ENCODE measurements around the gene SLC22A23. TPM values are rescaled to one million over a fixed set of nuclear protein-coding genes. Genes with fewer than 3 reads are reported as not detected.
"Not testable (repeated sequence)": the region's sequence is repeated elsewhere in the genome, so short reads cannot be mapped to it uniquely, and the experiment has no call there.

Gene SLC22A23
- total RNA-seq, 3 donors from 2014 or later, result 61.5 to 160 (median 74.7) TPM

- peak; percentile 92 for ATAC-seq
- peak; percentile 95 for TF ChIP-seq CTCF (IDR thresholded peaks at IDR 0.05)
- Histone ChIP-seq H3K36me3 (ENCODE audit: low read depth) (no peaks in the 10 kb centered on the region), H3K4me1 (ENCODE audit: low read depth) (no peaks in the 10 kb centered on the region), H3K4me3 (no peak overlapping the region), H3K9me3 (no peaks in the 10 kb centered on the region)
- intact Hi-C loops (cut with DNase I, micrococcal nuclease), result loop anchor here (5.0 to 10.0 kb wide), 2 partner anchors 124 to 127 kb away; no protein-coding TSS in a partner anchor
- peak; percentile 80 to 92 (median 89) for DNase-seq
These were observed 205.2 kb downstream of the SLC22A23 start for GRCh38 chr6:3251462-3252314.

GRCh38 chr6:3250231-3250675, 206.6 kb downstream of the SLC22A23 start:
- no peak for TF ChIP-seq CTCF (IDR thresholded peaks at IDR 0.05)
- DNase-seq (no peak), ATAC-seq (no peak)
- intact Hi-C loops (cut with DNase I, micrococcal nuclease), result loop anchor here (5.0 to 10.0 kb wide), 2 partner anchors 123 to 125 kb away; no protein-coding TSS in a partner anchor
- Histone ChIP-seq H3K4me3 (no peak overlapping the region), H3K4me1 (ENCODE audit: low read depth) (no peaks in the 10 kb centered on the region), H3K36me3 (ENCODE audit: low read depth) (no peaks in the 10 kb centered on the region), H3K9me3 (no peaks in the 10 kb centered on the region)

- no peaks in the 10 kb centered on the region for H3K9me3 ChIP-seq
- H3K4me1 ChIP-seq (ENCODE audit: low read depth), result no peaks in the 10 kb centered on the region
- no peak for ATAC-seq
- no peak overlapping the region for H3K4me3 ChIP-seq
- H3K36me3 ChIP-seq (ENCODE audit: low read depth), result no peaks in the 10 kb centered on the region
- TF ChIP-seq CTCF (IDR thresholded peaks at IDR 0.05), result no peak
- no peak for DNase-seq
- intact Hi-C loops (cut with DNase I, micrococcal nuclease), result loop anchor here (5.0 to 10.0 kb wide), 2 partner anchors 123 to 125 kb away; no protein-coding TSS in a partner anchor
These were observed 207.0 kb downstream of the SLC22A23 start for GRCh38 chr6:3249821-3250220.

GRCh38 chr6:3247255-3248146, 209.3 kb downstream of the SLC22A23 start:
- no peak for TF ChIP-seq CTCF (IDR thresholded peaks at IDR 0.05)
- no peaks in the 10 kb centered on the region for H3K4me1 ChIP-seq (ENCODE audit: low read depth)
- no peaks in the 10 kb centered on the region for H3K9me3 ChIP-seq
- H3K36me3 ChIP-seq (ENCODE audit: low read depth), result no peaks in the 10 kb centered on the region
- ATAC-seq (peak; percentile 73), DNase-seq (peak; percentile 56 to 72 (median 67))
- no peak overlapping the region for H3K4me3 ChIP-seq
- intact Hi-C loops (cut with DNase I, micrococcal nuclease), result no loop called here

- Histone ChIP-seq H3K9me3 (no peaks in the 10 kb centered on the region), H3K4me3 (no peak overlapping the region), H3K36me3 (ENCODE audit: low read depth) (no peaks in the 10 kb centered on the region), H3K4me1 (ENCODE audit: low read depth) (no peaks in the 10 kb centered on the region)
- ATAC-seq, result no peak
- intact Hi-C loops (cut with DNase I, micrococcal nuclease), result no loop called here
- no peak for DNase-seq
- no peak for TF ChIP-seq CTCF (IDR thresholded peaks at IDR 0.05)
These were observed 211.6 kb downstream of the SLC22A23 start for GRCh38 chr6:3245216-3245615.

- H3K4me3 ChIP-seq; H3K4me1 ChIP-seq (ENCODE audit: low read depth); H3K9me3 ChIP-seq; intact Hi-C loops (cut with DNase I, micrococcal nuclease); ATAC-seq; H3K36me3 ChIP-seq (ENCODE audit: low read depth); DNase-seq: not testable (repeated sequence)
These were observed 212.1 kb downstream of the SLC22A23 start for GRCh38 chr6:3244832-3245161.

Measured in mucosa of descending colon (tissue), 3 donors.